Loucy (cell line): Measurements from ENCODE around the gene PTPN21.

Source experiments
- H2AFZ ChIP-seq: fragments of 200-600 bp; sonication (generic); 2 replicates; pipeline ENCODE4 v1.6.0; 2016; ENCODE audit warnings: antibody characterized with exemption, mild to moderate bottlenecking, low read length, moderate library complexity
- H3F3A ChIP-seq: fragments of 200-600 bp; 2 replicates; pipeline ENCODE4 v1.6.0; 2016; ENCODE audit warnings: antibody characterized with exemption, low read depth, mild to moderate bottlenecking
- H3K27me3 ChIP-seq: fragments of 200-600 bp; sonication (generic); 2 replicates; pipeline ENCODE4 v1.6.1; 2014; ENCODE audit warnings: low read length, mild to moderate bottlenecking; ENCODE audit not compliant: insufficient read depth, poor library complexity, severe bottlenecking
- H3K36me3 ChIP-seq: fragments of 200-600 bp; sonication (generic); 2 replicates; pipeline ENCODE4 v1.6.1; 2016; ENCODE audit warnings: low read length; ENCODE audit not compliant: insufficient read depth
- H3K4me1 ChIP-seq: fragments of 200-600 bp; sonication (generic); 2 replicates; pipeline ENCODE4 v1.5.1; 2014; ENCODE audit warnings: low read length, mild to moderate bottlenecking; ENCODE audit not compliant: insufficient read depth, poor library complexity, severe bottlenecking
- H3K4me2 ChIP-seq: fragments of 200-600 bp; sonication (generic); 2 replicates; pipeline ENCODE4 v1.6.0; 2014; ENCODE audit warnings: antibody characterized with exemption, low read length, low read depth, mild to moderate bottlenecking; ENCODE audit not compliant: poor library complexity, severe bottlenecking
- H3K4me3 ChIP-seq: fragments of 200-600 bp; sonication (generic); 2 replicates; pipeline ENCODE4 v1.5.1; 2014; ENCODE audit warnings: low read length, mild to moderate bottlenecking, mixed read lengths; ENCODE audit not compliant: poor library complexity, severe bottlenecking
- H3K79me2 ChIP-seq: fragments of 200-600 bp; sonication (generic); 2 replicates; pipeline ENCODE4 v1.6.1; 2014; ENCODE audit warnings: low read length; ENCODE audit not compliant: insufficient read depth
- H3K9ac ChIP-seq: fragments of 200-600 bp; sonication (generic); 2 replicates; pipeline ENCODE4 v1.6.0; 2014; ENCODE audit warnings: mild to moderate bottlenecking, low read depth, low read length, moderate library complexity; ENCODE audit not compliant: poor library complexity, severe bottlenecking
- H3K9me2 ChIP-seq: fragments of 200-600 bp; sonication (generic); replicated peaks from 2 replicates; pipeline ENCODE4 v1.6.1; 2016; ENCODE audit warnings: low read depth, low read length, mixed read lengths
- H3K9me3 ChIP-seq: fragments of 200-600 bp; sonication (generic); 2 replicates; pipeline ENCODE4 v1.6.1; 2014; ENCODE audit warnings: mild to moderate bottlenecking, antibody characterized with exemption, low read length, low read depth; ENCODE audit not compliant: insufficient read depth
- H4K20me1 ChIP-seq: fragments of 200-600 bp; sonication (generic); 2 replicates; pipeline ENCODE4 v1.6.0; 2014; ENCODE audit warnings: antibody characterized with exemption, low read length, mild to moderate bottlenecking; ENCODE audit not compliant: insufficient read depth, poor library complexity, severe bottlenecking
- EZH2phosphoT487 ChIP-seq: fragments of 200-600 bp; IDR thresholded peaks from 2 replicates; pipeline ENCODE4 v1.6.1; 2018; ENCODE audit warnings: antibody characterized with exemption, mild to moderate bottlenecking, moderate library complexity, borderline replicate concordance
- TF ChIP-seq, protein P1 (sequence below): fragments of 200-600 bp; sonication (generic); conservative IDR thresholded peaks from 2 replicates; pipeline ENCODE4 v1.5.1; 2014; ENCODE audit warnings: mild to moderate bottlenecking, antibody characterized with exemption, low read length

PTPN21 gene

GRCh38 chr14:88556581-88556980 is 1.8 kb upstream of the PTPN21 start:
- Histone ChIP-seq H3K79me2 (no peaks in the 10 kb centered on the region), H2AFZ (no peak overlapping the region), H3F3A (no peaks in the 10 kb centered on the region), H3K4me1 (peaks cover 4% of the 10 kb centered on the region), H3K36me3 (no peaks in the 10 kb centered on the region), H3K27me3 (peaks cover 7% of the 10 kb centered on the region), H3K9ac (no peak overlapping the region), H3K9me2 (no peaks in the 10 kb centered on the region), H3K4me3 (no peak overlapping the region), H3K4me2 (no peak overlapping the region), H4K20me1 (no peaks in the 10 kb centered on the region), H3K9me3 (no peaks in the 10 kb centered on the region)
- TF ChIP-seq EZH2phosphoT487 = no peak
- TF ChIP-seq, protein P1, sequence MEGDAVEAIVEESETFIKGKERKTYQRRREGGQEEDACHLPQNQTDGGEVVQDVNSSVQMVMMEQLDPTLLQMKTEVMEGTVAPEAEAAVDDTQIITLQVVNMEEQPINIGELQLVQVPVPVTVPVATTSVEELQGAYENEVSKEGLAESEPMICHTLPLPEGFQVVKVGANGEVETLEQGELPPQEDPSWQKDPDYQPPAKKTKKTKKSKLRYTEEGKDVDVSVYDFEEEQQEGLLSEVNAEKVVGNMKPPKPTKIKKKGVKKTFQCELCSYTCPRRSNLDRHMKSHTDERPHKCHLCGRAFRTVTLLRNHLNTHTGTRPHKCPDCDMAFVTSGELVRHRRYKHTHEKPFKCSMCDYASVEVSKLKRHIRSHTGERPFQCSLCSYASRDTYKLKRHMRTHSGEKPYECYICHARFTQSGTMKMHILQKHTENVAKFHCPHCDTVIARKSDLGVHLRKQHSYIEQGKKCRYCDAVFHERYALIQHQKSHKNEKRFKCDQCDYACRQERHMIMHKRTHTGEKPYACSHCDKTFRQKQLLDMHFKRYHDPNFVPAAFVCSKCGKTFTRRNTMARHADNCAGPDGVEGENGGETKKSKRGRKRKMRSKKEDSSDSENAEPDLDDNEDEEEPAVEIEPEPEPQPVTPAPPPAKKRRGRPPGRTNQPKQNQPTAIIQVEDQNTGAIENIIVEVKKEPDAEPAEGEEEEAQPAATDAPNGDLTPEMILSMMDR = no peak

GRCh38 chr14:88553886-88554456 is 836 bp downstream of the PTPN21 start:
- Histone ChIP-seq H3K9me3 (no peaks in the 10 kb centered on the region), H3K4me2 (no peak overlapping the region), H3K36me3 (no peaks in the 10 kb centered on the region), H2AFZ (no peak overlapping the region), H3K9ac (no peak overlapping the region), H3K4me1 (peaks cover 4% of the 10 kb centered on the region), H4K20me1 (no peaks in the 10 kb centered on the region), H3K4me3 (no peak overlapping the region), H3K79me2 (no peaks in the 10 kb centered on the region), H3F3A (no peaks in the 10 kb centered on the region), H3K27me3 (peaks cover 7% of the 10 kb centered on the region), H3K9me2 (no peaks in the 10 kb centered on the region)
- TF ChIP-seq, protein P1 = no peak
- TF ChIP-seq EZH2phosphoT487 = no peak

DNA sequence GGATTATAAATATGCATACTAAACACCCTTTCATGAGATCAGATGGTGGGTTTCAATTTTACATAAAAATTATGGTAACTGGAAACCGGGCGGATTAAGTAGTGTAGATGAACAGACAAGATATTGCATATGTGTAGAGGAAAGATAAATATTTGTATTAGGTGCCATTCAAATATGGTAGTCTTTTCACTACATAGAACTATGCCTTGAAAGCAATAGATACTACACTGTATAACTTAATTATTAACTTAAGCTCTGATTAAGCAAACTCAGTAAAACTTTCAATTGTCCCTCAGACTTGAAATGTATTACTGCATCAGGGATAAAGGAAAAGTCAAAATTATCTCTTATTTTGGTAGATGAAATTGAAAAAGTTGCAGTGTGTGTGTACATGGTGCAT is 1.9 kb downstream of the PTPN21 start:
- Histone ChIP-seq H3K79me2 (no peaks in the 10 kb centered on the region), H3K4me3 (no peak overlapping the region), H3K4me2 (no peak overlapping the region)

More for the DNA sequence above, 1.9 kb downstream of the PTPN21 start:
- TF ChIP-seq, protein P1 = no peak
- Histone ChIP-seq H3K9me3 (no peaks in the 10 kb centered on the region), H3K9ac (no peak overlapping the region), H3K27me3 (peaks cover 7% of the 10 kb centered on the region), H2AFZ (no peak overlapping the region), H3K36me3 (no peaks in the 10 kb centered on the region), H3F3A (no peaks in the 10 kb centered on the region), H4K20me1 (no peaks in the 10 kb centered on the region), H3K9me2 (no peaks in the 10 kb centered on the region), H3K4me1 (peaks cover 4% of the 10 kb centered on the region)
